Endothelial cell (in vitro differentiated cells): ENCODE data around the gene CD83. TPM values are rescaled to one million over a fixed set of nuclear protein-coding genes. Genes with fewer than 3 reads are reported as not detected.

Experiments used
- DNase-seq: peaks from one replicate; pipeline ENCODE4 v3.0.0; 2021; ENCODE audit warnings: low spot score
- H3K27ac Mint-ChIP-seq: one replicate; pipeline ENCODE4 v1.8.0; 2021; ENCODE audit warnings: mixed read lengths, inconsistent platforms; ENCODE audit not compliant: unreplicated experiment
- H3K27me3 Mint-ChIP-seq: one replicate; pipeline ENCODE4 v1.8.0; 2021; ENCODE audit warnings: mild to moderate bottlenecking, moderate library complexity, mixed read lengths, inconsistent platforms; ENCODE audit not compliant: unreplicated experiment
- H3K36me3 Mint-ChIP-seq: one replicate; pipeline ENCODE4 v1.8.0; 2021; ENCODE audit warnings: mild to moderate bottlenecking, low read depth, mixed read lengths, inconsistent platforms; ENCODE audit not compliant: unreplicated experiment
- H3K4me1 Mint-ChIP-seq: one replicate; pipeline ENCODE4 v1.8.0; 2021; ENCODE audit warnings: mild to moderate bottlenecking, mixed read lengths, inconsistent platforms; ENCODE audit not compliant: unreplicated experiment
- H3K4me3 Mint-ChIP-seq: one replicate; pipeline ENCODE4 v1.8.0; 2021; ENCODE audit warnings: mild to moderate bottlenecking, mixed read lengths, inconsistent platforms; ENCODE audit not compliant: unreplicated experiment
- H3K9me3 Mint-ChIP-seq: one replicate; pipeline ENCODE4 v1.8.0; 2021; ENCODE audit warnings: mixed read lengths, inconsistent platforms; ENCODE audit not compliant: unreplicated experiment
- total RNA-seq: library from RNA; stranded (reverse); fragmentation: NEBNext Ultra II Directional; extraction: Animal tissue kit (Norgen Biotek cat#: 25700); gene quantifications from one replicate; pipeline ENCODE4 v1.2.1, GENCODE V29; 2021; ENCODE audit not compliant: unreplicated experiment
- TF ChIP-seq, protein P1 (sequence below): fragments of 200-600 bp; sonication (generic); IDR thresholded peaks from one replicate; pipeline ENCODE4 v1.5.0; 2021; ENCODE audit warnings: antibody characterized with exemption; ENCODE audit not compliant: unreplicated experiment

The CD83 gene
- total RNA-seq, 1 donor from 2014 or later, result 4.3 TPM

- Mint-ChIP-seq H3K27me3 (peaks cover 2% of the 10 kb centered on the region), H3K4me1 (peaks cover 7% of the 10 kb centered on the region), H3K27ac (no peak overlapping the region), H3K4me3 (no peak overlapping the region), H3K36me3 (no peaks in the 10 kb centered on the region), H3K9me3 (no peaks in the 10 kb centered on the region)
- TF ChIP-seq, protein P1, sequence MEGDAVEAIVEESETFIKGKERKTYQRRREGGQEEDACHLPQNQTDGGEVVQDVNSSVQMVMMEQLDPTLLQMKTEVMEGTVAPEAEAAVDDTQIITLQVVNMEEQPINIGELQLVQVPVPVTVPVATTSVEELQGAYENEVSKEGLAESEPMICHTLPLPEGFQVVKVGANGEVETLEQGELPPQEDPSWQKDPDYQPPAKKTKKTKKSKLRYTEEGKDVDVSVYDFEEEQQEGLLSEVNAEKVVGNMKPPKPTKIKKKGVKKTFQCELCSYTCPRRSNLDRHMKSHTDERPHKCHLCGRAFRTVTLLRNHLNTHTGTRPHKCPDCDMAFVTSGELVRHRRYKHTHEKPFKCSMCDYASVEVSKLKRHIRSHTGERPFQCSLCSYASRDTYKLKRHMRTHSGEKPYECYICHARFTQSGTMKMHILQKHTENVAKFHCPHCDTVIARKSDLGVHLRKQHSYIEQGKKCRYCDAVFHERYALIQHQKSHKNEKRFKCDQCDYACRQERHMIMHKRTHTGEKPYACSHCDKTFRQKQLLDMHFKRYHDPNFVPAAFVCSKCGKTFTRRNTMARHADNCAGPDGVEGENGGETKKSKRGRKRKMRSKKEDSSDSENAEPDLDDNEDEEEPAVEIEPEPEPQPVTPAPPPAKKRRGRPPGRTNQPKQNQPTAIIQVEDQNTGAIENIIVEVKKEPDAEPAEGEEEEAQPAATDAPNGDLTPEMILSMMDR, result no peak
- DNase-seq, result no peak
Measured at GRCh38 chr6:14178083-14178445, 60.5 kb downstream of the CD83 start.

GRCh38 chr6:14180609-14181008, 63.0 kb downstream of the CD83 start:
- no peak overlapping the region for H3K27ac Mint-ChIP-seq

GRCh38 chr6:14182916-14183315, 65.3 kb downstream of the CD83 start:
- Mint-ChIP-seq H3K27ac (no peak overlapping the region), H3K27me3 (peaks cover 3% of the 10 kb centered on the region), H3K9me3 (no peaks in the 10 kb centered on the region), H3K4me3 (no peak overlapping the region), H3K36me3 (no peaks in the 10 kb centered on the region), H3K4me1 (peaks cover 7% of the 10 kb centered on the region)
- DNase-seq, result no peak
- TF ChIP-seq, protein P1, result no peak

More at GRCh38 chr6:14180609-14181008, 63.0 kb downstream of the CD83 start:
- H3K4me1 Mint-ChIP-seq, result peaks cover 7% of the 10 kb centered on the region
- H3K36me3 Mint-ChIP-seq, result no peaks in the 10 kb centered on the region
- no peaks in the 10 kb centered on the region for H3K9me3 Mint-ChIP-seq
- TF ChIP-seq, protein P1, result no peak
- DNase-seq, result no peak
- H3K27me3 Mint-ChIP-seq, result peaks cover 3% of the 10 kb centered on the region
- no peak overlapping the region for H3K4me3 Mint-ChIP-seq

Other genes with a start within 250 kb of the CD83 start
- gene RNF182, start 192.8 kb upstream of the CD83 start, total RNA-seq, result 2.7 TPM